PC-9 (cell line): ENCODE results near the gene HRH1.

Experiments used
- CTCF ChIP-seq: fragments of 200-600 bp; sonication (generic); conservative IDR thresholded peaks from 2 replicates; pipeline ENCODE4 v1.6.1; 2017; ENCODE audit warnings: mixed run types, antibody characterized with exemption, mild to moderate bottlenecking, moderate library complexity
- EZH2 ChIP-seq: fragments of 200-600 bp; sonication (generic); IDR thresholded peaks from 2 replicates; pipeline ENCODE4 v1.8.0; 2017; ENCODE audit warnings: antibody characterized with exemption, low read depth

- TF ChIP-seq CTCF = no peak
- TF ChIP-seq EZH2 = no peak
Observed at GRCh38 chr3:11128682-11129632, 25.3 kb upstream of the HRH1 start.
